GM18861 (cell line): Measurements from ENCODE around the gene PPP5C.
"Not testable (repeated sequence)": the region's sequence is repeated elsewhere in the genome, so short reads cannot be mapped to it uniquely, and the experiment has no call there.

ENCODE experiments used
- ATAC-seq: cut with Tn5 transposase; IDR thresholded peaks from one replicate; pipeline ENCODE4 v1.9.1; 2021; ENCODE audit not compliant: unreplicated experiment

Gene PPP5C

DNA sequence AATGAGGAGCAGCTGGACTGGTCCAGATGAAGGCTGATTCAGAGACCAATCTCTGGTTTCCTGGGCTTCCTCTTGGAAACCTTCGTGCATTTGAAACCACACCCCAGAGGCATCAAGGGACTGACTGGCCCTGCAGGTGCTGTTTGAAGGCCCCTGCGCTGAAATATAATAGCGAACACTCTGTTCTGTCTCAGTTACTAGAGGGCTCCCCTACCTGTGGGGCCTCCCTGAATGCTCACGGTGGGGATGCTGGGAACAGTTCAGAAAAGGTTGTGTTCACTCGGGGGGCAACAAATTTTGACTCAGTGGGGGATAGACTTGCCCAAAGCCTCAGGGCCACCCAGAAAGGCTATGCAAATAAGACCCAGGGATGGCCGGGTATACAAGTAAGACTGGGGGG lies 60.1 kb downstream of the PPP5C start:
- ATAC-seq, result no peak

DNA sequence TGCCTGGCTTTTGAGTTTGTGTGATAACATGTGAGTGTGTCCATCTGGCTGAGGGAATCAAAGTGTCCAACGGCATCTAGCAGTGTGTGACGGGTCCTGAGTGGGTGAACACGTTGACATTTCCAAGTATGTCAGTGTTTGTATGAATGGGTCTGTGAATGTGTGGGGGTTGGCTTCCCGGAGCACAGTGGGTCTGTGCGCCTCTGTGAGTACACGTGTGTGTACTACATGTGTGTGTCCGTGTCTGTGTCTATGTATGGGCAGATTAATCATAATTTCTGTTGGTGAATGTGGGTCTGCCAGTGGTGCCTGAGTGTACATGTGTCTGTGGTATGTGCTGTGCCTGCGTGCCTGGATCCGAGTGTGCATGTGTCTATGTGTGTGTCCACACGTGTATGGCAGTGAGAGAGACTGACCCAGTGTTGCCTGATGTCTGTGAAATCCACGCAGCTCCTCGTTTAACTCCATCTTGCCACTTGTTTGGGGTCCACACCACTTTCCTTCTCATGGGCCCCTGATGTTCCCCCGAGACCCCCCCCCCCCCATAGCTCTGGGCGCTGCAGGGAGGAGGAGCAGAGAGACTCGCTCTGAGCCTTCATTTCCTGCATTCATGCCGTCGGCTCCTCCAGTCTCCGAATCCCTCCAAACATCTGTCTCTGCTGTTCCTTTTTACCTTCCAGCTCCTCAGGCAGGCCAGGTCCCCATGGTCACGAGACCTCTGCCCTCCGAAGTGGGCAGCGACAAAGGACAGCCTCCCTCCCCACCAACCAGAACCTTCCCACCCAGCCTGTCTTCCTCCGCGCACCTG lies 61.2 kb downstream of the PPP5C start:
- ATAC-seq, result no peak

DNA sequence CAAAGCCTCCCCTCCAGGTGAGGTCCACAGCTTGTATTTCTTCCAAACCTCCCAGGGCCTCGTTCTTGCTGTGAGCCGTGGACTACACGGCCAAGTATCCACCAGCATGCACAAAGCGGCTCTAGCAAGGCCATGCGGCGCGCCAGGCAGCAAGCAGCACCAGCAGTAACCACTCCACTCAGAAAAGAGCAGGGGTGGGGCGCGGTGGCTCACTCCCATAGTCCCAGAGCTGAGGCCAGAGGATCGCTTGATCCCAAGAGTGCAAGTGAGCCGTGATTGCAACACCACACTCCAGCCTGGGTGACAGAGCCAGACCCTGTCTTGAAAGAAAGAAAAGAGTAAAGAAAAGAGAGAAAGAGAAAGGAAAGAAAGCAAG lies 61.8 kb downstream of the PPP5C start:
- ATAC-seq, result no peak

DNA sequence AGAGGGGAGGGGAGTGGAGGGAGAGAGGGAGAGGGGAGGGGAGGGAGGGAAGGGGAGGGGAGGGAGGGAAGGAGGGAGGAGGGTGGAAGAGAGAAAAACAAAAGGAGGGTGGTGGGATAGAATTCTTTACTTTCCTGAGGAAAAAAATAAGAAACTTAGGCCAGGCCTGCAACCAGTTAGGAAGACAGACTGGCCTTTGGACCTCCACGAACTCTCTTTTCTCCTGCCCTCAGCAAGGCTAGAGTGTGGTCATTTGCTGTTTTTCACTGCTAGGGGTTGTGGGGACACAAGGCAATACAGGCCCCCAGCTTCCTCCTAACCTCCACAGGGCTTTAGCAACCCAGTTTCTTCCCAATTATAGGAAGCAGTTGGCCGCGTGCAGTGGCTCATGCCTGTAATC lies 62.3 kb downstream of the PPP5C start:
- no peak for ATAC-seq

DNA sequence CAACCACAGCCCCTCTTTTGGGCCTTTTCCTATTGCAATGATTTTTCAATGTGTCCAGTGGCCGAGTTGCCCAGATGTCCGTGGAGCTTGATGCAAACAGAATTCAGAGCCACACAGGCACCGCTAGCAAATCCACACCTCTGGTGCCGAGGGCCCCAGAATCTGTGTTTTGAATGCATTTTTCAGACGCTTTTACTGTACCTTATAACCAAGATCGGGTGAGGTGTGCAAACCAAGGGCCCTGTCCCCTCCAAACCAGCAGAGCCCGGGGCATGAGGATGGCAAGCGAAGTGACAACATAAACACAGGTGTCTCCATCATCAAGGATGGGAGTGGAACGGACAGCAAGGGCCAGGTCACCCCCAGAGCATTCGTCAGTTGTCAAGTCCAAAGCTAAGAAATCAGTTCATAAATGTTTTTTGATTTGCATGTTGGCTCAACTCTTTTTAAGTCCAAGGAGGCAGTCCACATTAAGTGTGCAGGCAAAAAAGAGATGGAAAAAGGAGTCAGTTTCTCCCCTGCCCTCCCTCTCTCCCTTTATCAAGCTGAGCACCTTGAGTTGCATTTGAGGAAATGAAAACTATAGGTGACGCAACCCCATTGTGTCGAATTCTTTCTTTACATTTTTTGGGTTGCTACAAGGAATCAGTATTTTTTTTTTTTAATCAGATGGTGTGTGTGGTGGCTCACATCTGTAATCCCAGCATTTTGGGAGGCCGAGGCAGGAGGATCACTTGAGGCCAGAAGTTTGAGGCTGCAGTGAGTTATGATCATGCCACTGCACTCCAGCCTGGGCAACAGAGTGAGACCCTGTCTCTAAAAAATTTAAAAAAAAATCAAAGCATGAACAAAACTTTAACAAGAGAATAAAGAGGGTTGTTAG lies 63.6 kb downstream of the PPP5C start:
- ATAC-seq, result no peak

DNA sequence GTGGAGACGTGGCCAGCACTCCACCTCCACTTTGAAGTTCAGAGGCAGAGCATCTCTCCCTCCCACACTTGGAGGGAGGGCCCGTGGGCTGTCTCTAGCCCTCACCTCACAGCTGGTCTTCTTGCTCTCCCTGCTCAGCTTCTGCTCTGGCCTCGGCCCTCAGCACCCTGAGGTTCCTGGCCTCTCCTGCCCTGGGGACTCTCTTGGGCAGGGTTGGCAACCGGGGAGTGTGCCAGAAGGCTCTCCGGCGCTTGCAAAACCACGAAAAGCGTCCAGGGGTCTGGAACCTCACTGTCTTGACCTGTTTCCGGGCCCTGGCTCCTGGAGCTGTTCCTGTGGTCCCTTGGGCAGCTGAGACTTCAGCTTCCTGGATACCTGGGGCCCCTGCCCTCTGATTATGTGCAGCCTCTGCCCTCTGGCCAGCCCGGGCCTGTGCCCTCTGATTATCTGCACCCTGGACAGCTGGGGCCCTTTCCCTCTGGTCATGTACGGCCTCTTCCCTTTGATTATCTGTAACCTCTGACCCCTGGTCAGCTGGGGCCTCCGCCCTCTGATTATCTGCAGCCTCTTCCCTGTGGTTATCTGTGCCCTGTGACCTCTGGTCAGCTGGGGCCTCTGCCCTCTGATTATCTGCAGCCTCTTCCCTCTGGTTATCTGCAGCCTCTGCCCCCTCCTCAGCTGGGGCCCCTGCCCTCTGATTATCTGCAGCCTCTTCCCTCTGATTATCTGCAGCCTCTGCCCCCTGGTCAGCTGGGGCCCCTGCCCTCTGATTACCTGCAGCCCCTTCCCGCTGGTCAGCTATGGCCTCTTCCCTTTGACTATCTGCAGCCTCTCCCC lies 64.4 kb downstream of the PPP5C start:
- ATAC-seq, result no peak

DNA sequence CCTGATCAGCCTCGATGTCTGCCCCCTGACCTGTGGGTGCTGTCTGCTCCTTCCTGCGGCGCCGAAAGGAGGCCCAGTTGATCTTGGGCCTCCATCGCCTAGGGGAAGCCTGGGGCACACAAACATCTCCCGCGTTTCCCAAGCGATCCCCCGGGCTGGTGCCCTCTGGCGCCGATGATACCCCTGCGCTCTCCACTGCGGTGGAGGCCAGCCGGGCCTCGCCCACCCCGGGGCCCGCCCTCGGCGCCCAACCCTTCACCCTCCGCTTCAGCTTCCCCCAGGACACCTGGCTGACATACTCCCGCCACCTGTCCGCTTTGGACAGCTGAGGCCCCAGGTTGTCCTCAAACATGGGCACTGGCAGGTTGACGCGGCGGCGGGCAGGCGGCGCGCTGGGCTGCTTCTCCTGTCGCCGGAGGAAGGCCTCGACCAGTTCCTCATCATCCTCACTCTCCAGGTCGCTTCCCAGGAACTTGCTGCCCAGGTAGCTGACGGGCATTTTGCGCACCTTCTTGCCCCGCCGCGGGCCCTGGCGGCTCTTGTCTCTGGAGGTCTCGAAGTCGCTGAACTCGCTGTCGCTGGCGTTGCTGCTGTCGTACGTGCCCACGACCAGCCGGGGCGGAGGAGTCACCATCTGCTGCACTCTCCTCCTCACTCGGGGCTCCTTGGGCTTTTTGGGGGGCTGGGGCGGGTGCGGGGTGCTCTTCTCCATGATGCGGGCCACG lies 65.2 kb downstream of the PPP5C start:
- no peak for ATAC-seq

DNA sequence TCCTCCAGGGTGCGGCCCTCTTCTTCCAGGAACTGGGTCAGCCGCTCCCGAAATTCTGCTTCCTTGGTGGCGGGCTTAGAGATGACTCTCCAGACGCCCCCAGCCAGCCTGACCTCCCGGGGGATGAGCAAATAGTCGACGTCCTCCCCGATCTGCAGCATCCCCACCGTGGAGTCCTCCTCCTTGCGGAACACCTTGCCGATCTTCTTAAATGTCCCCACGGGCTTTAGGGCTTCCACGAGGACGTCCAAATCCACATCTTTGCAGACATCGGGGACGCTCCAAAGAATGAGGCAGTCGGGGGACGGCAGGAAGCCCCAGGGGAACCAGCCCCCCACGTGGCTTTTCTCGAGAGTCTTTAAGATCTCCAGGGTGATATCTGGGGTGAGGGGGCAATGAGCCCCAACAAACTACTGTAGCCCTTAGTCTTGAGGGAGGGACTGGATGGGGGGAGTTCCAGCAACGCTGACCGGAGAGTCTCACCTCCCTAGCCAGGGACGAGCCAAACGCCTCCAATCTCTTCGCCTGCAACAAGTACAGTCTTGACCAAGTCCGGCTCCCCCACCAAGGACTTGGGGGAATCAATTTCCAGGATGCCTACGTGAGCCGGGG lies 65.9 kb downstream of the PPP5C start:
- ATAC-seq, result no peak

DNA sequence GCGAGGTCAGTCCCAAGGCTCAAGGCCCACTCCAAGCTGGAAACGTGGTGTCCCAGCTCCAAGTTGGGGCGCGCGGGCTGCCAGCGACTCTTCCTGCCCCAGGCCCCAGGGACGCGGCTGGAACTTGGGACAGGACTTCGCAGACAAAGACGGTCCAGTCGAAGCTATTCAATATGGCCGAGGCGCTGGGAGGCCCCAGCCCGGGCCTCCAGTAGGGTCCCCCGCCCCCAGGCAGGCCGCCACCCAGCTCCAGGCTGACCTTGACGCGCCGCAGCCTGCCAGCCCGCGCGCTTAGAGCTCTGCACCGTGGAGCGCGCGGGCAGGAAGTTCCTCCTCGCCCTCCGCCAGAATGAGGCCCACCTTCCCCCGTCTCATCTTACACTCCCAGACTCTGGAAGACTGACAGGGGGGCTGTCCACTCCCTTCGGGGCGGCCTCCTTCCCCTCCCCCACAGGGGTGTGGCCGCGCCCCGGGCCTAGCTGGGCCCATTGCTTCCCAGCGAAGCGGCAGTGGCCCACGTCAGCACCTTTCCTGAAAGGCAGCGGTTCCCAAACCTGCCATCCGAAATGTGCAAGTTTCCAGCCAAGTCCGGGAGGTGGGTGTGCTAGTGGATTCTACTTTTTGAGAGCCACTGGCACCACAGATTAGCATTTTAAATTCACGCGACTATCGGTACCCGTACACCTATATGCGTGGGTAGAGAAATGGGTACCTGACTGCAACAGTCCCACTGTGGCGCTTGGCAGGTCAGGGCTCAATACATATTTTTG lies 66.6 kb downstream of the PPP5C start, which contains the start of gene CCDC8:
Gene CCDC8, minus strand, starts transcription at position 303 of the 770 bp plus-strand sequence. CDS start 754 bp downstream, outside the sequence.
- no peak for ATAC-seq

DNA sequence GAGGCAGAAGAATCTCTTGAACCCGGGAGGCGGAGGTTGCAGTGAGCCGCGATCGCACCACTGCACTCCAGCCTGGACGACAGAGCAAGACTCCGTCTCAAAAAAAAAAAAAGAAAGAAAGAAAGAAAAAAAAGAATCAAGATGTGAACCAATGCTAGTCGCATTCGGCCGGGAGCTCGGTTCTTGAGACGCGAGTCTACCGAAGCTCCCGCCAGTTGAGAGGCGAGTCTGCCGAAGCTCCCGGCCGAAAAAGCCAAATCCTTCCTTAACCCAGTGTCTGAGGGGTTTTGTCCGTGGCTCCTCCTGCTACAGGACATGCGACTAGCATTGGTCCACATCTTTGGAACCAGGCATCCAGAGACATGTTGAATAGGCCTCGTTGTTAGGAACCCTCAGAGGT lies 68.0 kb downstream of the PPP5C start:
- ATAC-seq, result not testable (repeated sequence)

DNA sequence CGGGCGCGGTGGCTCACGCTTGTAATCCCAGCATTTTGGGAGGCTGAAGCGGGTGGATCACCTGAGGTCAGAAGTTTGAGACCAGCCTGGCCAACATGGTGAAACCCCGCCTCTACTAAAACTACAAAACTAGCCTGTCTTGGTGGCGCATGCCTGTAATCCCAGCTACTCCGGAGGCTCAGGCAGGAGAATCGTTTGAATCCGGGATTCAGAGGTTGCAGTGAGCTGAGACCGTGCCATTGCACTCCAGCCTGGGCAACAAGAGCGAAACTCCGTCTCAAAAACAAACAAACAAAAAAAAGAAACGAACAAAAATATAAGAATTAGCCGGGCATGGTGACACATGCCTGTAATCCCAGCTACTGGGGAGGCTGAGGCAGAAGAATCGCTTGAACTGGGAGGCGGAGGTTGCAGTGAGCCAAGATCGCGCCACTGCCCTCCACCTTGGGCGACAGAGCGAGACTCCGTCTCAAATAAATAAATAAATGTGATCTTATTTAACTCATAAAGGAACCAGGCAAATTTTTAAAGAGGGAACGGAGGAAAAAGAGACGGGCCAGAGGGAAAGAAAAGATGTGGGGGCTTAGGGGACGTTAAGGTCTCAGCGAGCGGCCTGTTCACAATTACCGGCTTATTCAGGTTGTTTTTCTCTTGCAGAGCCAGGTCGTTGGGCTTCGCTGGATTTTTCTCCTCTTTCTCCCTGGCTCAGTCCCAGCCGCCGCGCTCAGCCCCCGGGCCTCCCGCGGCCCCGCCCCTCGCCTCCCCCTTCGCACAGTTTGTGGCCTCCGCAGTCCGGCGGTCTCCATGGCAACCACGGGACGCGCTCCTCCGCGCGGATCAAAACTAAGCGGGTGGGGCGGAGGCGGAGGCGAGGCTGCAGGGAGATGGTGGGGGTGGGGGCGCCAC lies 69.2 kb downstream of the PPP5C start:
- not testable (repeated sequence) for ATAC-seq

DNA sequence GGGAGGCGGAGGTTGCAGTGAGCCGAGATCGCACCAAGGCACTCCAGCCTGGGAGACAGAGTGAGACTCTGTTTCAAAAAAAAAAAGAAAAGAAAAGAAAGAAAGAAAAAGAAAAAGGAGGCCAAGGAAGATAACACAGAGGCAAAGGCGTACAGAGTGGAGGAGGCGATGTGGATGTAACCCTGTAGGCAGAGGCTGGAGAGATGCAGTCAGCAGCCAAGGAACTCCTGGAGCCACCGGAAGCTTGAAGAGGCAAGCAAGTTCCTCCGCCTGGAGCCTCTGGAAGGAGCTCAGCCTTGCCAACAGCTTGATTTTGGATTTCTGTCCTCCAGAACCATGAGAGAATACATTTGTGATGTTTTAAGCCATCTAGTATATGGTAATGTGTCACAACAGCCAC lies 73.2 kb downstream of the PPP5C start:
- ATAC-seq, result no peak

DNA sequence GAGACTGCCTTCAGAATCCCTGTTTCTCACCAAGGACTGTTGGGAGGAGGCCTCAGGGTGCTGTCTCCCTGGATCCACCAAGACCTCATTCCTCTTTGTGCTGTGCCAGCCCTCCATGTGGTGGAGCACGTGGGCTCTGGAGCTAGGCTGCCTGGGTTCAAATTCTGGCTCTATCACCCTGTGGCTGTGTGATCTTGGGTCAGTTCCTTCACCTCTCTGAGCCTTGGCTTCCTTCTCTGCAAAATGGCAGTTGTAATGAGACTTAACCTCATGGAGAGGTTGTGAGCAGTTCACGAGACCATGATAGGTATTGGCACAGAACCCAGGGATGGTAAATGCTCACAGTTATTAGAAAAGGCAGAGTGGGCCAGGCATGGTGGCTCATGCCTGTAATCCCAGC lies 75.5 kb downstream of the PPP5C start:
- ATAC-seq, result no peak

DNA sequence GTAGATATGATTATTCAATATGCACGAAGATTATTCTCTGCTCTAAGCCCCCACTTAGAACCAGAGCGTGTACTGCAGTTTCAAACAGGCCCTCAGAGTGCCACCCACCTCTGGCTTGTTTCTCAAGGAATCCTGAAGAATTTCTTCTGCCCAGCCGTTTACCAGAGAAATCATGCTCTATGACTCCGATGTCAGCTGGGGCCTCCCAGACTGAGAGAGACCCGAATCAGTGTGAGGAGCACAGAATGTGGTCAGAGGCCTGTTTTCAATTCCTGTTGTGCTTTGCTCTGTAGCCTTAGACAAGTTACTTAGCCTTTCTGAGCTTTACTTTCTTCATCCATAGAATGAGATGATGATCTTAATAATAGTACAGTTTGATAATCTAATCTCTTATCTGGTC lies 76.3 kb downstream of the PPP5C start:
- no peak for ATAC-seq

DNA sequence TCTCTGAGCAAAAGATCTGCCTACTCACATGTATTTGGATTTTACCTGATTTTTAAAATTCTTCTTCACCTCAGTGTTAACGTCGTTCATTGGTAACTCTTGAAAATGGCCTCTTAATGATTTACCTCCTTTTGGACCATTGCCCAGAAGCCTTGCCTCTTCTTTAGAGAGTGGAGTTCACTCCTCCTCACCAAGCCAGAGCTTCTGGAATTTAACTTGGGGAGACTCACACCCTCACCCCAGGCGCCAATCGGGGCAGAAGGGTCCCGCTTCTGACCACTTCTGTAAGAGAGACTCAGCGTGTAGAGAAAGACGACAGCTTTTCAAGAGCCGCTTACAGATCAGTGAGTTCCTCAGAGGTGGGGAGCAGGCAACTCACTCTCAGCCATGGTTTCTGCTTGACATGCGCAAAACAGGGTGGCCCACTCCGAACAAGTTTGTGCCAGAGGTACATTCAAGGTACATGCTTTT lies 79.2 kb downstream of the PPP5C start:
- ATAC-seq, result no peak

DNA sequence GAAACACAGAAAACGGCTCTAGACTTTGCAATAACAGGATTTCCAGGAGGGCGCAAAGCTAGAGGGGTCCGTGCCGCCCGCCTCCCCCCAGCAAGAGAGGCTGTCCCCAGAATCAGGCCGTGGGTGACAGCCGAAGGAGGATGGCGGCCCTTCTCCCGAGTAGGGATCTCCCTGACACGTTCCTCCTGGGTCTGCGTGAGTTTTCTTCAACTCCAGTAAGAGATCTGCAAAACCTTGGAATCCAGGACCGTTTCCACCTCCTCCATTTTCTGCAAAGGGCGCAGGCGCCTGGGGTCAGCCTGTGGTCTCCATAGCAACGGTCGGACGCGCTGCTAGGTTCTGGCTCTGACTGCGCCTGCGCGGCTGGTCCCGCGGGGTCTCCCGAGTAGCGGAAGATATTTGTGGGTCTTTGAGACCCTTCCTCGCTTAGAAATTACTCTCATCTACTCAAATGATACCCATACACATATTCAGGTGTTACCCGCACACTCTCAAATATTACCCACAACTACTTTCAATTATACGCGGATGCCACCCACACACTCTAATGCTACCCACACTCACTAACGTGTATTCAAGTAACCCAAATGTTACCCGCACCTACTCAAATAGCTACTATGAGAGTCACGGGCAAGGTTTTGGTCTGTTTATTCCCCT lies 79.7 kb downstream of the PPP5C start:
- ATAC-seq, result no peak

DNA sequence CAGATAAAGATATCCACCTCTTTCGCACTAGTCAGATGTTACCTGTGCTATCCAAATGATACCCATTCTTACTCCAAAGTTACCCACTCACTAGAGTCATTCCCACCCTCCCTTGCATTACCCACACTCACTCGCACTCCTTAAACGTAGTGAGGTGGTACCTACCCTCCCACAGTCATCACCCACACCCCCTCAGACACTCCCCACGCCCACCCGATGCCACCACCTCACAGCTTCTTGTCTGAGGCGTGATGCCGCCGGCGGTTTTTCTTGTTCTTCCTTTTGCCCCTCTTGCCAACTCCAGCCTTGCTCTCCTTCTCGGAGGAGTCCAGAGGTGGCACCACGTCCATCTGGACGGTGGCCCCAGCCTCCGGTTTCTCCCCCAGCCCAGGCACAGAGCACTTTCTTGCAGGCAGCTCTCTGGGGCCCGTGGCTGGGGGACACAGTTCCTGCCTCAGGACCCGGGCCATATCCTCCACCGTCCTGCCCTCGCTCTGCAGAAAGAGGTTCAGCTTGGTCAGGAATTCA lies 80.7 kb downstream of the PPP5C start:
- ATAC-seq, result no peak
